Prostate gland (tissue), 2 donors: Measurements from ENCODE around the gene ME3. TPM values are rescaled to one million over a fixed set of nuclear protein-coding genes. Genes with fewer than 3 reads are reported as not detected.

Experiments used
- DNase-seq: peaks from one replicate; pipeline ENCODE4 v3.0.0-alpha.2; 2019; ENCODE audit warnings: low spot score
- H3K27ac ChIP-seq, 2 donors: fragments of 200-600 bp; sonication (generic); 2 replicates each; pipeline ENCODE4 v1.5.1; 2017 to 2019
- H3K27me3 ChIP-seq: fragments of 200-600 bp; sonication (generic); replicated peaks from 2 replicates; pipeline ENCODE4 v1.5.1; 2019; ENCODE audit not compliant: insufficient read depth
- H3K36me3 ChIP-seq, 2 donors: fragments of 200-600 bp; sonication (generic); 1 replicate in 1 of 2; 2 replicates in 1 of 2; pipeline versions ENCODE4 v1.5.1 to v1.8.1; 2017 to 2019
- H3K4me1 ChIP-seq: fragments of 200-600 bp; sonication (generic); replicated peaks from 2 replicates; pipeline ENCODE4 v1.5.1; 2019
- H3K4me3 ChIP-seq, 2 donors: fragments of 200-600 bp; sonication (generic); 2 replicates each; pipeline ENCODE4 v1.5.1; 2017 to 2019
- H3K9me3 ChIP-seq: fragments of 200-600 bp; sonication (generic); 2 replicates; pipeline ENCODE4 v1.5.1; 2017
- CTCF ChIP-seq, 4 experiments: fragments of 200-600 bp in 2 of 4; fragments of 450-650 bp in 2 of 4; sonication (generic) in 2 of 4; IDR thresholded peaks; 1 replicate in 3 of 4; 2 replicates in 1 of 4; pipeline ENCODE4 v1.5.1; 2016 to 2019; ENCODE audit warnings: antibody characterized with exemption in 4 of 4, mild to moderate bottlenecking in 2 of 4, moderate library complexity in 2 of 4
- POLR2A ChIP-seq: fragments of 450-650 bp; IDR thresholded peaks from one replicate; pipeline ENCODE4 v1.6.1; 2016; ENCODE audit warnings: antibody characterized with exemption, mild to moderate bottlenecking
- POLR2AphosphoS5 ChIP-seq: sonication (generic); formaldehyde crosslinking; IDR thresholded peaks from one replicate; pipeline ENCODE4 v1.6.1; 2017; ENCODE audit warnings: antibody characterized with exemption
- WGBS: methylation state at CpG from one replicate; pipeline ENCODE4 v1.1.5; 2018; 5-methylcytosine and 5-hydroxymethylcytosine counted together
- intact Hi-C: fragments of 100-400 bp; cut with DNase I; formaldehyde crosslinking; loops from one replicate; pipeline ENCODE4 v1.14.2; 2022
- total RNA-seq, 2 donors: library from RNA; depleted of rRNA; stranded (reverse); fragments of >200 nt; gene quantifications; one replicate each; pipeline ENCODE4 v1.1.0, GENCODE V29; 2016

The ME3 gene
- total RNA-seq, 2 donors from 2014 or later: 31.4 to 107 TPM

DNA sequence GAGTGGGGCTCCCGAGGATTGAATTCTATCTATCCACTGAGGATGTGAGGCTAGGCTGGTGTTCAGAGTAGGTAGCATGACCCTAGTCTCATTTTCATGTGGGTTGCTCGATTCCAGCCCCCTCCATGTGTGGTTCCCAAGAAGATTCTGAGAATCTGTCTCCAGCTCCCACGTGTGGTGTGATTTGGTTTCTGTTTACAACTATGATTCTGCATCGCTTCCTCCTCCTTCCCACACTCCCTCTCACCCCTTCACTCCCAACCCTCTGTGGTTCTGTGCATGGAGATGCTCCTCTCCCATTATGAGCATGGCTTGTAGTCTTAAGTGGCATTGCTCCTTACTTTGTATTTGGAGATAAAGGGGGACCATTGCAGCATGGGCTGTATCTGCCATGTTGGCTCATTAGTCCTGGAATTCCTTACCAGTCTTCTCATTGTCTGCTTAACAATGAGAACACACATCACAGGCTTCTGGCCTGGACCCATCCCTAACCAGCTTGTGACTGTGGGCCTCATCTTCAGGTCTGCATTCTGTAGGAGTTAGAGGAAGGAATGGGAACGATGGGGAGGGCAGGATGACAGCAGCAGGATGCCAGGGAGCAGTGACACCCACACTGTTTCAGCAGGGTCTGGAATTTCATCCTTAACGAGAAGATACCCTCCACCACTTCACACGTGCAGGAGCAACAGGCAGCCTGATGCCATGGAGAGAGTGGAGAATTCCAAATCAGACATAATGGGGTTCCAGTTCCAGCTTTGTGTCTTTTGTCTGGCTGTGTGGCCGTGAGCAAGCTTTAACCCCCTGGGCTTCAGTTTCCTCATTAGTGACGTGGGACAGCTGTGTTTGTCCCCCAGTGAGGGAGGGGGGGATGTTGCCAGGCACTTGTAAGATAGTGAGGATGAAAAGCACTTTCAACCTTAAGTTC is 211.7 kb downstream of the ME3 start:
- TF ChIP-seq POLR2A (no peak), CTCF (IDR thresholded peaks at IDR 0.05) (no peak), POLR2AphosphoS5 (no peak)
- Histone ChIP-seq H3K27me3 (no peaks in the 10 kb centered on the region), H3K4me3 (no peak overlapping the region), H3K27ac (peak overlapping the region; percentile 50 to 53), H3K4me1 (no peaks in the 10 kb centered on the region), H3K36me3 (no peaks in the 10 kb centered on the region), H3K9me3 (no peaks in the 10 kb centered on the region)
- WGBS: 67% methylated on average over 9 of the region's 9 CpGs
- DNase-seq: no peak
- intact Hi-C loops: no loop called here

DNA sequence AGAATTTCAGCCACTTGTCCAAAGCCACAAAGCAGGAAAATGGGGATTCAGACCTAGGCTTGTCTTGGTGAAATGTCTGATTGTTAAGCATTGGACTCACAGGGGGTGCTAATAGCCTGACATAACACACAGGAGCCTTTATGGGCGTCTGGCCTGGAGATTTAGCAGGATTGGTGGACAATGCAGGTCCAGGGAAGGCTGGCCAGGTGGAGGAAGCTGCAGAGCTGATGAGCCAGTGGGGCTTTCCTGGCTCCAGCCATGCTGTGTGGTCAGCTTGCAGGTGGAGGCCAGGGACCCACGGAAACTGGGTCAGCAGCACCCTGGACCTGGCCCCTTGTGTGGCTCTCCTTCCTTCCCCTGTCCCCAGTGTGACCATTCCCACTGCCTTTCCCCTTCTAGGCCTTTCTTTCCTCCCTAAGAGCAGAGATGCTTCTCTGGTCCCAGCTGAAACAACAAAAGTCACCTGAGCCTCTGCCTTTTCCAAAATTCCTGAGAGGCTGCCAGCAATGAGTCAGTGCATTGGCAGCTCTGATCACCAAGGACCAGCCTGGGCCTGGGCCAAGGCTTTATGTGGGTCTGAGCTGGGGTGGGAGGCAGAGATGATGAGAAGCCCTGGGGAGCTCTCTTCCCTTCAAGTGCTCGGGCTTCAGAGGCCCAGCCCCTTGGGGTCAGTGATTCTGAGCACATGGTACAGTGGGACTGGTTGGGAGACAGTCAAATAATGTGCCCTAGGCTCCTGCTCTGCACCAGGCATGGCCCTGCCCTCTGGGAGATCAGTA is 212.5 kb downstream of the ME3 start:
- Histone ChIP-seq H3K27ac (peak overlapping the region; percentile 50 to 53), H3K27me3 (no peaks in the 10 kb centered on the region), H3K36me3 (no peaks in the 10 kb centered on the region), H3K4me3 (no peak overlapping the region), H3K9me3 (no peaks in the 10 kb centered on the region), H3K4me1 (no peaks in the 10 kb centered on the region)
- 69% methylated on average over 3 of the region's 3 CpGs for WGBS
- no peak for TF ChIP-seq CTCF (IDR thresholded peaks at IDR 0.05)
- peak; percentile 86 for TF ChIP-seq POLR2AphosphoS5
- intact Hi-C loops: loop anchor here (5.0 kb wide), 2 partner anchors 147 to 342 kb away; partner anchors contain the start of gene PRSS23
- peak; percentile 56 for DNase-seq

- Histone ChIP-seq H3K36me3 (no peaks in the 10 kb centered on the region), H3K4me1 (no peaks in the 10 kb centered on the region), H3K27me3 (no peaks in the 10 kb centered on the region), H3K9me3 (no peaks in the 10 kb centered on the region), H3K27ac (peak overlapping the region in 1 of 2 donors; percentile 53), H3K4me3 (no peak overlapping the region)
- DNase-seq: no peak
- WGBS: 82% methylated on average over 1 of the region's 1 CpG
- TF ChIP-seq CTCF (IDR thresholded peaks at IDR 0.05): no peak
- no peak for TF ChIP-seq POLR2AphosphoS5
- TF ChIP-seq POLR2A: no peak
- intact Hi-C loops: loop anchor here (5.0 kb wide), 2 partner anchors 148 to 343 kb away; partner anchors contain the start of gene PRSS23
Measured at GRCh38 chr11:86459002-86459385, 213.4 kb downstream of the ME3 start.

DNA sequence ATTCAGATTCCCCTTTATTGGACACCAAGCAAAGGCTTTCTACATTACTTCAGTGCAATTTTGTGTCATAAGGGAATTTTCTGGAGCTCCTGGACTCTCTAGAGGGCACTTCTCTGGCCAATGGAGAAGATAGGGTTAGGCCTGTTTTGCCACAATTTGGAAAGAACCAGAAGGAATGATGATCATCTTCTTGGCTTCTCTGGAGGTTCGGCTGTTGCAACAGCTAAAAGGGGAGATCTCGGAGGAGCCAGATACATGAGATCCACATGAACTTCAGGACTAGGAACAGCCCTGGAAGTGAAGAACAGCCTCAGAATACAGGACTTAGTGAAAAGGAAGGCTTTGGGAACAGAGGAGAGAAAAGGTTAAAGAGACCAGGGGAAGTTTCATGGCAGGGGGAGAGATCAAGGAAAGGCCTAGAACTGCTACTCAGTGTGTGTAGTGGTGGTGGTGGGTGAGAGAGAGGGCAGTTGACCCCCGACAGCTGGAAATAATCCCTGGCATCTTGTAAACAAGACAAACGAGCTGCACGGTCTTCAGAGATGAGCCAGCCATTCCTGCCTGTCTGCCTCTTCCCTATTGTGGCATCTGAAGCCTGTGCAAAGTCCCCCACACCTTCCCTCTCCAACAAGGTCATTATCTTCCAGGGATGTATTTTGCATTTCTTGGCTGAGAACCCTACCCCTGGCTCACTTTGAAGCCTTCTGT is 214.0 kb downstream of the ME3 start:
- DNase-seq: no peak
- Histone ChIP-seq H3K36me3 (no peaks in the 10 kb centered on the region), H3K9me3 (no peaks in the 10 kb centered on the region), H3K4me3 (no peak overlapping the region), H3K27ac (peak overlapping the region in 1 of 2 donors; percentile 28), H3K27me3 (no peaks in the 10 kb centered on the region), H3K4me1 (no peaks in the 10 kb centered on the region)
- no peak for TF ChIP-seq POLR2A
- TF ChIP-seq CTCF (IDR thresholded peaks at IDR 0.05): no peak
- no peak for TF ChIP-seq POLR2AphosphoS5
- intact Hi-C loops: loop anchor here (5.0 kb wide), 2 partner anchors 149 to 344 kb away; partner anchors contain the start of gene PRSS23
- WGBS: 71% methylated on average over 5 of the region's 5 CpGs
